GM21528 (cell line): ENCODE measurements around the gene SLC47A1.

Experiments
- ATAC-seq: cut with Tn5 transposase; IDR thresholded peaks from one replicate; pipeline ENCODE4 v1.9.1; 2021; ENCODE audit warnings: mild to moderate bottlenecking, moderate library complexity; ENCODE audit not compliant: unreplicated experiment, low FRiP score

SLC47A1 gene

DNA sequence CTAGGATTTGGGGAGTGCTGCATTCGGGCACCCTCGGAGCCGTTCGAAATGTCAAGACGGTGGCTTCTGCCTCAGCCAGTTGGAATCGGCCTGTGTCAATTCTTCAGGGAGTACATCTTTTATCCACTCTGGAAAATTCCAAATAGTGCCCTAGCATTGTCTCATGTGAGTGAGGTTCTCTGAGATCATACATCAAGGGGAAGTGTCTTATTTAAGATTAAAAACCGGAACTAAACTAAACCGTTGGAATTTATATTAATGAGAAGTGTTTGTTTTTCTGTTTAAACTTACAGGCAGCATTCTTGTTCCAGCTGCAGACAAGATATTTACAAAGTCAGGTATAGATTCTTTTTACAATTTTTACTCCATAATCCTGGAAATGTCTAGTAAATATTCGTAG lies 56.8 kb downstream of the SLC47A1 start:
- no peak for ATAC-seq

- ATAC-seq: no peak
Measured at GRCh38 chr17:19590912-19591551, 57.4 kb downstream of the SLC47A1 start.

DNA sequence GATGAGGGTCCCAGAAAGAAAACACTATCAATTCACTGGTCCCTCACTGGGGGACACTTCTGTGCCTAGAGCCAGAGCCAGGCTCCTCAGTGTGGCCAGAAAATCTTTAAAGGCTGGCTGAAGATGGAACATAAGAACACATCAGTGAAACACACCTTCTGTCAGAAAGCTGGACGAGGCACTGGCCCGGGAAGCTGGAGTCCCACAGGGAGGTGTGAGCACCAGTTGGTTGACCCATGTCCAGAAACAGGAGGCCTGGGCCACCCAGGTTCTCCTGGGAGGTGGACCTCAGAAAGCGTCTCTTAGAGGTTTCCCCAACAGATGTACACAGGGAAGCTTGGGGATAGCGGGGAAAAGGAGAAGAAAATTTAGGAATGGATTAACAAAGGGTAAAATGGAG lies 58.7 kb downstream of the SLC47A1 start:
- no peak for ATAC-seq

- no peak for ATAC-seq
Measured at GRCh38 chr17:19596869-19597268, 63.2 kb downstream of the SLC47A1 start.

GRCh38 chr17:19610311-19610710 lies 76.7 kb downstream of the SLC47A1 start:
- ATAC-seq: no peak

GRCh38 chr17:19610879-19611278 lies 77.2 kb downstream of the SLC47A1 start:
- no peak for ATAC-seq

DNA sequence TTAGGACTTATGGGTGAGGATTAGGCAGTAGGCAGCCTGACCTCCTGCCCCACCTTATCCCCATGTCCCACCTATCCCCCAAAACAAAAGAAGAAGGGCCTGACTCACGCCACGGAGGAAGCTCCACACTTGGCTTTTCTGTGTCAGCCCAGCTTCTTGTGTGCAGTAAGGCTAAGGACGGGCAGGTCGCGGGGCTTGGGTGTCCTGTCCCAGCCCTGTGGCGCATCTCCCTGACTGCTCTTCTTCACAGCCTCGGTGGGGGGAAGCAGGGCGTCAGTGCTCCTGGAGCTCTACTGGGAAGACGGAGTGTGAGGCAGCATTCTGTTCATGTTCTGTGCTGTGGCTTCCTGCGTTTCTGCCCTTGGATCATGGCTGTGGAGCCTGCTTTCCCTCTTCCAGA lies 80.3 kb downstream of the SLC47A1 start:
- ATAC-seq: no peak

GRCh38 chr17:19614900-19615299 lies 81.2 kb downstream of the SLC47A1 start:
- no peak for ATAC-seq

GRCh38 chr17:19618015-19618414 lies 84.4 kb downstream of the SLC47A1 start:
- ATAC-seq: no peak

GRCh38 chr17:19619705-19620325 lies 86.2 kb downstream of the SLC47A1 start:
- no peak for ATAC-seq

DNA sequence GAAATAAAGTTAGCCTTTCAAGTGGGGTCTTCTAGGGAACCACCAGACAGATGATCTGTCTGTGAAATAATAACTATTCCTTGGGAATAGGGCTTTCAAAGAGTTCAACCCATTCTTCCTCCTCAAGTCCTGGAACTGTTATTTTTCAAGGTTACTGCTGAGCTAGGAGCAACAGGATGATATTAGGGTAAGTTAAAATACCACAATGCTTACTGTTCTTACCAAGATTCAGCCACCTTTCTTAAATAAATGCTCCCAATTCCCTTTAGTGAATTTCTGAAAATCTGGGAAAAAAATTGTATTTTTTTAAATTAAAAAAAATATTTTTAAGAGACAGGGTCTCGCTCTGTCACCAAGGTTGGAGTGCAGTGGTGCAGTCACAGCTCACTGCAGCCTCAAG lies 88.0 kb downstream of the SLC47A1 start:
- ATAC-seq: no peak

GRCh38 chr17:19626079-19626478 lies 92.4 kb downstream of the SLC47A1 start:
- ATAC-seq: no peak
